ENCODE data around the gene JMJD8.

Gene JMJD8

GRCh38 chr16:637081-638018 lies 46.8 kb downstream of the JMJD8 start:
- DNase-seq = peak; percentile 95

GRCh38 chr16:636206-637080 lies 47.7 kb downstream of the JMJD8 start, which contains the start of gene METTL26:
METTL26 (minus strand) TSS chr16:636305; CDS start chr16:636290, 15 bp downstream.
- DNase-seq = peak; percentile 96

GRCh38 chr16:635573-636205 lies 48.4 kb downstream of the JMJD8 start:
- DNase-seq = peak; percentile 44

DNA sequence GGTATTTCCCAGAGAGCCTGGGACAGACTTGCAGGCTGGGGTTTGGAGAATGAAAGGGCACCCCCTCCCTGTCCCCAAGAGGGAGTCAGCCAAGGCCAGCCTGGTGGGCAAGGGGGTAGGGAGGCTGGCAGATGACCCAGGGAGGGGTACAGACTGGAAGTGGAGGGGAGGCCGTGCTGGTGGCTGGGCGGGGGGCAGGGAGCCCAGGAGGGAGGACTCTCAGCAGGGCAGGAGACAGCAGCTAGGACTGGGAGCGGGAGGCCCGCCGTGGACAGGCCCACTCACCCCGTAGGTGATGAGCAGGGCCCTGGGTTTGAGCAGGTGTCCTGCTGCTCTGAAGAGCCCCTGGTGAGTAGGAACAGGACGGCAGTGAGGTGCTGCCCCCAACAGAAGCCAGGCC lies 49.1 kb downstream of the JMJD8 start:
- DNase-seq = no peak

- DNase-seq = no peak
Measured at GRCh38 chr16:634051-634670, 50.0 kb downstream of the JMJD8 start.

DNA sequence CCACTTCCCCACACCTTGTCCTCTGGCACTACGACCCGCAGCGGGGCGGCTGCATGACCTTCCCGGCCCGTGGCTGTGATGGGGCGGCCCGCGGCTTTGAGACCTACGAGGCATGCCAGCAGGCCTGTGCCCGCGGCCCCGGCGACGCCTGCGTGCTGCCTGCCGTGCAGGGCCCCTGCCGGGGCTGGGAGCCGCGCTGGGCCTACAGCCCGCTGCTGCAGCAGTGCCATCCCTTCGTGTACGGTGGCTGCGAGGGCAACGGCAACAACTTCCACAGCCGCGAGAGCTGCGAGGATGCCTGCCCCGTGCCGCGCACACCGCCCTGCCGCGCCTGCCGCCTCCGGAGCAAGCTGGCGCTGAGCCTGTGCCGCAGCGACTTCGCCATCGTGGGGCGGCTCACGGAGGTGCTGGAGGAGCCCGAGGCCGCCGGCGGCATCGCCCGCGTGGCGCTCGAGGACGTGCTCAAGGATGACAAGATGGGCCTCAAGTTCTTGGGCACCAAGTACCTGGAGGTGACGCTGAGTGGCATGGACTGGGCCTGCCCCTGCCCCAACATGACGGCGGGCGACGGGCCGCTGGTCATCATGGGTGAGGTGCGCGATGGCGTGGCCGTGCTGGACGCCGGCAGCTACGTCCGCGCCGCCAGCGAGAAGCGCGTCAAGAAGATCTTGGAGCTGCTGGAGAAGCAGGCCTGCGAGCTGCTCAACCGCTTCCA lies 50.6 kb downstream of the JMJD8 start:
- DNase-seq = peak; percentile 29

DNA sequence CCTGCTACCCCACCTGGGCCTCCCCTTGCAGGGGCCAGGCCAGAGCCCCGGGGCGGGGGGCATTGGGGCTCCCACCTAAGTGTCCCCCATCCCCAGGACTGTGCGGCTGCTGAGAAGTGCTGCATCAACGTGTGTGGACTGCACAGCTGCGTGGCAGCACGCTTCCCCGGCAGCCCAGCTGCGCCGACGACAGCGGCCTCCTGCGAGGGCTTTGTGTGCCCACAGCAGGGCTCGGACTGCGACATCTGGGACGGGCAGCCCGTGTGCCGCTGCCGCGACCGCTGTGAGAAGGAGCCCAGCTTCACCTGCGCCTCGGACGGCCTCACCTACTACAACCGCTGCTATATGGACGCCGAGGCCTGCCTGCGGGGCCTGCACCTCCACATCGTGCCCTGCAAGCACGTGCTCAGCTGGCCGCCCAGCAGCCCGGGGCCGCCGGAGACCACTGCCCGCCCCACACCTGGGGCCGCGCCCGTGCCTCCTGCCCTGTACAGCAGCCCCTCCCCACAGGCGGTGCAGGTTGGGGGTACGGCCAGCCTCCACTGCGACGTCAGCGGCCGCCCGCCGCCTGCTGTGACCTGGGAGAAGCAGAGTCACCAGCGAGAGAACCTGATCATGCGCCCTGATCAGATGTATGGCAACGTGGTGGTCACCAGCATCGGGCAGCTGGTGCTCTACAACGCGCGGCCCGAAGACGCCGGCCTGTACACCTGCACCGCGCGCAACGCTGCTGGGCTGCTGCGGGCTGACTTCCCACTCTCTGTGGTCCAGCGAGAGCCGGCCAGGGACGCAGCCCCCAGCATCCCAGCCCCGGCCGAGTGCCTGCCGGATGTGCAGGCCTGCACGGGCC lies 51.4 kb downstream of the JMJD8 start:
- no peak for DNase-seq

DNA sequence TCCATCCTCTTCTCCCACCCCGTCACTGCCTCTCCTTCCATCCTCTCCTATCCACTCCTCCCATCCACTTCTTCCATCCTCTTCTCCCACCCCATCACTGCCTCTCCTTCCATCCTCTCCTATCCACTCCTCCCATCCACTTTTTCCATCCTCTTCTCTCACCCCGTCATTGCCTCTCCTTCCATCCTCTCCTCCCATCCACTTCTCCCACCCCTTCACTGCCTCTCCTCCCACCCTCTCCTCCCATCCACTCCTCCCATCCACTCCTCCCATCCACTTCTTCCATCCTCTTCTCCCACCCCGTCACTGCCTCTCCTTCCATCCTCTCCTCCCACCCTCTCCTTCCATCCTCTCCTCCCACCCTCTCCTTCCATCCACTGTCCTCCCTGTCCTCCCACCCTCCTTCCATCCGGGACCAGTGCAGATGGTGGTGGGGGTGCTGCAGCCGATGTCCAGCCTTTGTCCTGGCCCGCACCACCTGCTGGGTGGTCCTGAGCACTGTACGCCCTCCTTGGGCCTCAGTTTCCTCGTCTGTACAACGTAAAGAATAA lies 52.3 kb downstream of the JMJD8 start:
- DNase-seq = no peak
